GM19193 (cell line): ENCODE measurements around the gene SMIM36.

Experiments used
- POLR2A ChIP-seq: IDR thresholded peaks from 4 replicates; pipeline ENCODE4 v1.6.1; 2011; ENCODE audit not compliant: insufficient read depth, insufficient read length; ENCODE audit errors: extremely low read depth

Gene SMIM36

DNA sequence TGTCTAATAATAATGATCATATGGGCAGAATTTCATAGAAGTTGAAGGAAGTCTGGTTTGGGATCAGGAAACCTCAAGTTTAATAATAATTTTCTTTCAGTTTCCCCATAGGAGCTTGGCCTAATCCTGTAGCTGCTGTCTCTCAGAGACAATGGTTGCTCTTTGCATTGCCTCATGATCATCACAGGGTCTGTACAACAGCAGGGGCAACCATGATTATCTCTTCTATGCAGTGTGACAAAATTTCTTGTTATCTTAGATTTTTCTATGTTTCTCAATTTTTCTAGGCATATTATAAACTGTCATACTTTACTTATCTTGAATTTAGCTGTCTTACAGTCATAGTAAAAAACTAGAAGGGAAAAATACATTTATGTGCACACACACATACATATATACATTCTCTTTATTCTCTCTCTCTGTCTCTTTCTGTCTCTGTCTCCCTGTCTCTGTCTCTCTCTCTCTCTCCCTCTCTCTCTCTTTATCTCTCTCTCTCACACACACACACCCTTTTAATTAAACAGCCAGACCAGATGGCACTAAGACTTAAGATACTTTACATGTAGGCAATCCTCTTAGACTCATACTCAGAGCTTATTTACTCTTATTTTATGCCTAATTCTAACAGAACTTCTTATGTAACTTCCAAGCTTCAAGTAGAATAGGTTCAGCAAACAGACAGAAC, 30.5 kb downstream of the SMIM36 start:
- TF ChIP-seq POLR2A = no peak

- TF ChIP-seq POLR2A = no peak
These were observed 31.3 kb downstream of the SMIM36 start for GRCh38 chr17:55479903-55480302.

GRCh38 chr17:55478971-55479370, 32.3 kb downstream of the SMIM36 start:
- TF ChIP-seq POLR2A = no peak

- no peak for TF ChIP-seq POLR2A
These were observed 44.6 kb downstream of the SMIM36 start for GRCh38 chr17:55466671-55467070.

DNA sequence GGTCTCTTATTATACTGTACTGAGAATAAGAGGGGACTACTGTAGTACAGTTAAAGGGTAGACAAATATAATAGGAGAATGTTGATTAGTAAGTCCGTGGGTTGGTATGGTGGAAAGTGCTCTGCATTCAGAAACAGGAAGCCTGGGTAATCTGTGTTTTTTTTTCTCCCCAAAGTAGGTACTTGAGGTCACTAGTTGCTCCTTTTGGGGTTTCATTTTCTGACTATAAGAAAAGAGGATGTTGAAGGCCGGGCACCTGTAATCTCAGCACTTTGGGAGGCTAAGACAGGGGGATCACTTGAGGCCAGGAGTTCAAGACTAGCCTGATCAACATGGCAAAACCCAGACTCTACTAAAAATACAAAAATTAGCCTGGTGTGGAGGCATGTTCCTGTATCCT, 47.7 kb downstream of the SMIM36 start:
- TF ChIP-seq POLR2A = no peak

DNA sequence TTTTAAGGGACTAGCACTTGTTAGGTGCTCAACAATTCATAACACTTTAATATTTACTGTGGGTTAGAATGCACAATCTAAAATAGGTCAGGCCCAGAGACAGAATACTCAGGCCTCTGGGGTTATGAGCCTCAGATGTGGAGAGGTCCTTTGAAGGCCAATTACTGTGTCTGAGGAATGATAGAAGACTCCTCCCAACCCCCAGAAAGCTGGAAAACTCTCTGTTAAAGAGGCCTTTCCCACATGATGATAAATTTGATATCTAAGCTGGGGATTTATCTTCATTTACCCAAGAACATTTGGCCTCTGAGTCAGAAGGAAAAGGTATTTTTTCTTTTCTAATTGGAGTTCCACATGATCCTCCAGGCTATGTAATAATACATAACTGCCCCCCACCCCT, 48.5 kb downstream of the SMIM36 start:
- TF ChIP-seq POLR2A = no peak

- TF ChIP-seq POLR2A = no peak
These were observed 49.0 kb downstream of the SMIM36 start for GRCh38 chr17:55462234-55462633.

- TF ChIP-seq POLR2A = no peak
These were observed 52.3 kb downstream of the SMIM36 start for GRCh38 chr17:55458978-55459377.

GRCh38 chr17:55458287-55458900, 52.9 kb downstream of the SMIM36 start:
- no peak for TF ChIP-seq POLR2A

DNA sequence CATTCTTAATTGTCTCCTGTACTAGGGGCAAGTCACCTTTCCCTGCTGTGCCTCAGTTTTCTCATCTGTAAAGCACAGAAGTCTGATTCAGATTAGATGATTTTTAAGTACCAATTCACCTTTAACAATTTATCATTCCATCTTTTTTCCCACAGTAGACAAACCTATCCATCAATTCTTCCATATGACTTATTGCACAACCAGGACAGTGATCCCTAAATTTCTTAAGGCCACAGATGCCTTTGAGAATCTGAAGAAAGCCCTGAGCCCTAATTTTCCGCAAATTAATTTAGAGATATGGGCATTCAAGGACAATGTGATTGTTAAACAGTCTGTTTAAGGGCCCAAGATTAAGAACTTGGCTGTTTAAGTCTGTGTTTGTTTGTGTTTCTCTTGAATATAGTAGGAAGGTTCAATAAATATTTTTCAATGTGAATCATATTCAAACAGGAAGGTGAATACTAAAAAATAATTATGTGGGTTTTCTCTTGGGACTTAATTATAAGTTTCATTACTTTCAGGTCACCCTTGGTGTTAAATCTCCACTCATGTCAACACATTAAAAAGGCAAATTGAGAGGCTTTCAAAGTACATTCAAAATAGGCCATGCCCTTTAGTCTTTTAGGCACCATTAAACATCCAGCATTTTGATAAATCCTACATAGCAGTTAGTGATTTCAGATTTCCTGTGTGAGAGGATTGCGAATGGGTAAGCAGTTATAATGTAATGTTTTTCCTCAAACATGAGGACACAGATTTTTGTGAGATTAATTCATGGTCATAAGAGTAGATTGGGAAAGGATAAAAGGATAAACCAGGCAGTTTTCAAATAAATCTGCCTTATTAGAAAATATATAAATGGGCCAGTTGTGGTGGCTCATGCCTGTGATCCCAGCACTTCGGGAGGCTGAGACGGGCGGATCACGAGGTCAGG, 54.7 kb downstream of the SMIM36 start:
- no peak for TF ChIP-seq POLR2A

GRCh38 chr17:55454906-55455474, 56.3 kb downstream of the SMIM36 start:
- TF ChIP-seq POLR2A = no peak

DNA sequence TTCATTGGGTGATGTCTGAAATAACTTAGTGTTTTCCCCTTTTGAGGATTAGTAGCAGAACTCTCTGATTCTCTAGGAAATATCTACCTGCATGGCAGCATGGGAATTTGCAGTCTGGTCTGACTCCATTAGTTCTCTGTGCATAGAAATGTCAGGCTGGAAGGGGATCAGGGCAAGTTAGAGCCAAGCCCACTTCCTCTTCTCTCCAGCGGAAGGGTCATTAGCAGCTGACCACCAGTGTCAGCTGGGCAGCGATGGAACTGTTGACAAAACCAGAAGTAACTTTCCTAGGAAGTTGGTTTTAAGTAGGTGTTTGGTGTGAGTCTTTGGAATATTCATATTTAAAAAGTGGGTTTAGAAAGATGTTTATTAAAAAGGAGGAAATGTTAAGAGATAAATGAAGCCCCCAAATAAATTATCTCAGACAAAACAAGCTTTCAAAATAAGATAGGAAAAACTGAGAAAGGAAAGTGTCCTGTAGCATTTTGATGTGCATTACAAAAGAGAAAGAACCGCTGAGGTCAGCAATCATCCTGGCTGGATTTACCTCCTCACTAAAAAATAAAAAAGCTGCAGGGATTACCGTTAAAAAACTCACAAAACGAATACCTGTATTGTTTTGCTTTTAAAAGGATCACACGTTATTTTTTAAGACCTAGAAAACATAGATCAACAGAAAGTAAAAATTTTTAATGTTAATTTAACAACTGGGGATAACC, 57.3 kb downstream of the SMIM36 start:
- no peak for TF ChIP-seq POLR2A

DNA sequence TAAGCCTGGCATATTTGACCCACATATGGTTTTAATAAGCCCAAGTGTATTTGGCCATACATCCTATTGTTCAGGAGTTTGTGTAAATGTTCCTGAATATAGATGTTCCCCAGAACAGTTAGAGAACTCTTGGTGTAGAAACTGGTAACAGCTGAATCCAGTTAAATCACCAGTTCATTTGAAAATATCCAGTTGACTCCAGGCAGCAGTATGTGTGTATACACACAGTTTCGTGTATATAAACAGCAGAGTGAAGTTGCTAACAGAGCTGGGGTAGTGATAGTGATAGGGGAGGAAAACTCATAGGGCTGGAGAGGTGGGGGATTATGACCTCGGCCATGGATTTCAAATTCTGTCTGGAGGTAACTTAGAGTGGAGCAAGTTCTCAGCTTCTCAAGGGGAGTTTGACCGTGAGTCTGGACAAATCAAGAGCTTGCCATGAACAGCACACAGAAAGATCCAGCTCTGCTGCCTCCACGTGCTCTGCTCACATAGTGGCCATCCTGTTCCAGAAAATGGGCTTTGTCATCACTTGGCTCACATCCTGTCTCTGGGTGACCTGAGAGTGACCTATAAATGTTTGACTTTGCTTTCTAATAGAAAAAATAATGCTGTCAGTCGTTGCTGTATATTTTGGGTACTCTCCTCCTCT, 59.0 kb downstream of the SMIM36 start:
- TF ChIP-seq POLR2A = no peak

DNA sequence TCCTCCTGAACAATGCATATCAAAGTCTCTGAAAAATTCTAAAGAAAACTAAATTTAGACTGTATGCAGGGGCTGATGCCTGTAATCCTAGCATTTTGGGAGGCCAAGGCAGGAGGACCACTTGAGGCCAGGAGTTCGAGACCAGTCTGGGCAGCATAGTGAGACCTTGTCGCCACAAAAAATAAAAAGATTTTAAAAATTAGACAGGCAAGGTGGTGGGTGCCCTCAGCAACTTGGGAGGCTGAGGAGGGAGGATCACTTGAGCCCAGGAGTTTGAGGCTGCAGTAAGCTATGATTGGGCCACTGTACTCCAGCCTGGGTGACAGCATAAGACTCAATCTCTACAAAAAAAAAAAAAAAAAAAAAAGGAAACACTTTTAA, 59.5 kb downstream of the SMIM36 start:
- no peak for TF ChIP-seq POLR2A
